Measurements from ENCODE around the gene ARRB1. TPM values are rescaled to one million over a fixed set of nuclear protein-coding genes. Genes with fewer than 3 reads are reported as not detected.
A peak's percentile ranks its signal among the peaks of the same experiment; 100 is the strongest.

Gene ARRB1
- total RNA-seq, 1 experiment from 2014 or later, result 44.6 TPM

DNA sequence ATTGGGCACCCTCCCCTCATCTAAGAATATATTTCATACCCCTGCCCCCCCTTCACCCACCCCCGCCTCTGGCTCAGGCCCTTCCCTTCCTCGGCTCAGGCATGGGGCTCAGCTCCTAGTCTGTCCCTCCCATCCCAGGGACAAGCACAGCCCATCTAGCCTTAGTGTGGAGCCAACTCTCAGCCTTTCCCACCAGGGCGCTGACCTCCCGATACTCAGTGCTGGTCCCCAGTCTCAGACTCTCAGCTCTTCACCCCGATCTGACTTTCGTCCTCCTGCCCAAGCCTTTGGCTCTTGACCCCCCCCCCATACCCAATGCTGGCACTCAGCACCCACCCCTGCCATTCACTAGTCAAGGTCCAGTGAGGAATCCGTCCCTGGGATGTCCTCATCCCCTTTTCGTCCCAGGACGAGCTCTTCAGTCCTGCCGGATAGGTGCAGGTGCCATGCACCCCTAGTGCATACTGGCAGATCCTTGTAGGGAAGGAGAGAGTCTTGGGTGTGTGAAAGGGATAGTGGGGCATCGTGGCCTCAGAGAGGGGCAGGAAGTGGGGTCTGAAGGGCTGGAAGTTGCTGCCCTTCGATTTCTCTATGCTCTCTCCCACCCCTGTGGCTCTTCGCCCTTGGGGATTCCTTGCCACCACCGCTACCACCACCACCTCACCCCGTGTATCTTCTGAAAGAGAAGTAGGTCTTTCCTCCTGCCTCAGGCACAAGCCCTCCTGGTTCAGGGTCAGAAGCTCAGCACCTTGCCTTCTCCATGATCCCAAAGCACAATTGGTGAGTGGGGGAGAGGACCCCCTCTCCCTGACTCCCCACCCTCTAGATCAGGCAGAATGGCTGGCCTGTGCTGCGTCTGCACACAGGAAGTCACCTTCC is 108.5 kb downstream of the ARRB1 start:
- in situ Hi-C loops (cut with HindIII; ENCODE audit: low sequenced_read_pairs), result no loop called here
- no peak for DNase-seq (ENCODE audit: low spot score)

- DNase-seq (ENCODE audit: low spot score), result no peak
- in situ Hi-C loops (cut with HindIII; ENCODE audit: low sequenced_read_pairs), result no loop called here
These were observed 109.4 kb downstream of the ARRB1 start for GRCh38 chr11:75241906-75242644.

- in situ Hi-C loops (cut with HindIII; ENCODE audit: low sequenced_read_pairs), result no loop called here
These were observed 110.2 kb downstream of the ARRB1 start for GRCh38 chr11:75241036-75241905.

GRCh38 chr11:75240311-75241035 is 111.0 kb downstream of the ARRB1 start, which contains the start of gene TPBGL:
Gene TPBGL, plus strand, starts transcription at chr11:75240774. Its CDS starts 276 bp downstream, at chr11:75241050.
- DNase-seq (ENCODE audit: low spot score), result no peak
- in situ Hi-C loops (cut with HindIII; ENCODE audit: low sequenced_read_pairs), result no loop called here

More at GRCh38 chr11:75241036-75241905, 110.2 kb downstream of the ARRB1 start:
- peak; percentile 53 for DNase-seq (ENCODE audit: low spot score)

DNA sequence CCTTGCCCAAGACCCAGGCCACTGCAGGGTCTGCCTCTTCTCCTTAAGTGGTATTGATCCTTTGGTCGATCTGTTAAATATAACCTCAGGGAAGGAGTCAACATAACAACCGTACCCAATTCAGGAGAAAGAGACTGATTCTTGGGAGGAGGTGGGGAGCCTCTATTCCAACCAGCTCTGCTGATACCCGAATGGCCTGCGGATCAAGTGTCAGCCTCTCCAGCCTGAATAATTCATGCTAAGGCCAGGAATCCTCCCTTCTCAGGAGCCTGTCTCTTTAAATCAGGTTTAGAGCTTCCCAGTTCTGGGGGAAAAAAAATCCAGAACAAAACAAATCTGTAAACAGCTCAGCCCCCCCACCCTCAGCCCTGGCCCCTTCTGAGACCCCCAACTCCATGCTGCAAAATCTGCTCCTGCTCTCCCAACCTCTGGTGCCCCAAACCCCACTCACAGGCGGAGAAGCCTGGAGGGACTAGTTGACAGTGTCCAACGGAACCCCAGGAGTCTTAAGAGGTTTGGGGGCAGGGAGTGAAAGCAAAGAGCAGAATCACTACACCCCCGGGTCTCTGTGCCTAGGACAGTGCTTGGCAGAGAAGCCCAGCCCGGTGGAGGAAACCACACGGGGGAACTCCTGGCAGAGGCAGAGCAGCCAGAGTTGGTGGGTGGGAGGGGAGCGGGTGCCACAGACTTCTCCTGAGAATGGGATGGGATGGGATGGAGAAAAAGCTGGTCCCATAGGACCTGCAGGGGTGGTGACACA is 111.8 kb downstream of the ARRB1 start:
- in situ Hi-C loops (cut with HindIII; ENCODE audit: low sequenced_read_pairs), result no loop called here
- DNase-seq (ENCODE audit: low spot score), result no peak

GRCh38 chr11:75238595-75239440 is 112.6 kb downstream of the ARRB1 start:
- DNase-seq (ENCODE audit: low spot score), result no peak
- in situ Hi-C loops (cut with HindIII; ENCODE audit: low sequenced_read_pairs), result no loop called here

- in situ Hi-C loops (cut with HindIII; ENCODE audit: low sequenced_read_pairs), result no loop called here
These were observed 114.4 kb downstream of the ARRB1 start for GRCh38 chr11:75237050-75237449.

GRCh38 chr11:75236062-75236461 is 115.4 kb downstream of the ARRB1 start:
- no peak for DNase-seq (ENCODE audit: low spot score)
- in situ Hi-C loops (cut with HindIII; ENCODE audit: low sequenced_read_pairs), result no loop called here

More at GRCh38 chr11:75237050-75237449, 114.4 kb downstream of the ARRB1 start:
- no peak for DNase-seq (ENCODE audit: low spot score)

GRCh38 chr11:75233754-75234172 is 117.7 kb downstream of the ARRB1 start:
- in situ Hi-C loops (cut with HindIII; ENCODE audit: low sequenced_read_pairs), result no loop called here
- DNase-seq (ENCODE audit: low spot score), result no peak

GRCh38 chr11:75230621-75231020 is 120.8 kb downstream of the ARRB1 start:
- in situ Hi-C loops (cut with HindIII; ENCODE audit: low sequenced_read_pairs), result no loop called here
- DNase-seq (ENCODE audit: low spot score), result no peak

DNA sequence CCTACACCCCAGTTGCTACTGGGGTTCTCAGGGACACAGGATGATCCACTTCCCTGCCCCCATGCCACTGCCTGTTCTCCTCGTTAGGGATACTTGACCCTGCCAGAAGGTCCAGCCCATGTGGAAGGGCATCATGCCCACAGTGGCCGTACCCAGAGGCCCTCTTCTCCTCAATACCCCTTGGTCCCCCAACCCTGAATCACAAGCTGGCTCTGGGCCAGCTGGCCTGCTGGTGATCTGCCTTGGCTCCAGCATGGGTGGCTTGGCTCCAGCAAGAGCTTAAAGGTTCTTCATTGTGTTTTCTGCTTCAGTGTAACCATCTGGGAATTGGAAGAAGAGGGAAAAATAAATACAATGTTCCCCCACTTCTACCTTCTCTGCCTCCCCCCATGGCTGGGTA is 122.0 kb downstream of the ARRB1 start:
- in situ Hi-C loops (cut with HindIII; ENCODE audit: low sequenced_read_pairs), result no loop called here
- DNase-seq (ENCODE audit: low spot score), result no peak

GRCh38 chr11:75225794-75226193 is 125.7 kb downstream of the ARRB1 start:
- no peak for DNase-seq (ENCODE audit: low spot score)
- in situ Hi-C loops (cut with HindIII; ENCODE audit: low sequenced_read_pairs), result no loop called here

- DNase-seq (ENCODE audit: low spot score), result no peak
- in situ Hi-C loops (cut with HindIII; ENCODE audit: low sequenced_read_pairs), result no loop called here
These were observed 127.4 kb downstream of the ARRB1 start for GRCh38 chr11:75223954-75224643.

DNA sequence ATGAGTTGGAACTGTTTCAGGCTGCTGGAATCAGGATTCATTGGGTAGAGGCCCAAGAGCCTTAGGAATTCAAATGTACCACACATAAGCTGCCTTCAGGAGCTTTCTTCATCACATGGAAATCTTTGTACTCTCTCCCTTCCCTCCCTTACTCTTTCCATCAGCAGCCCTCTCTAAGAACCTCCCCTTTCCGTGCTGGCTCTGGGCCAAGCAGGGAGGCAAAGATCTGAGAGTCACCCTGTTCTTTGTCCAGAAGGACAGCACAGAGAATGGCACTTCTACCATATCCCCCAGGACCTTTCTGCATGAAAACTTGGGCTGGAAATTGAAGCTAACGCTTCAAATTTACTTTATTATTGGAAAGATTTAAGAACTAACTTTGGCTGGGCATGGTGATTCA is 131.6 kb downstream of the ARRB1 start:
- in situ Hi-C loops (cut with HindIII; ENCODE audit: low sequenced_read_pairs), result no loop called here
- no peak for DNase-seq (ENCODE audit: low spot score)

DNA sequence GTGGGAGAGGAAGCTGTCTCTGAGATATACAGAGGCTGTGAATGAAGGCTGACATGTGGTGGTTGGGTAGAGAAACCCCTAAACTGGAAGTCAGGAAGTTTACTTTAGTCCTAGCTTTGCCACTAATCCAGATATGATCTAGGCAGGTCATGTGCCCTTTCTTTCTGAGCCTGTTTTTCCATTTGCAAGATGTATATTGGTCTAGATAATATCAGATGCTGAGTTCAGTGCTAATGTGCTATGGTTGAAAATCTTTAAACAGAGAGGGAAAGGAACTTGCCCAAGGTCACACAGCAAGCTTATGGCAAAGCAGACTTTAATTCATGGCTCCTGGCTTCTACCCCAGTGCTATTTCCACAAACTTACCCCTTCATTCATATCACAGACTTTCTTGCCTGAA is 136.6 kb downstream of the ARRB1 start:
- in situ Hi-C loops (cut with HindIII; ENCODE audit: low sequenced_read_pairs), result no loop called here
- DNase-seq (ENCODE audit: low spot score), result no peak

GRCh38 chr11:75214411-75214821 is 137.0 kb downstream of the ARRB1 start:
- in situ Hi-C loops (cut with HindIII; ENCODE audit: low sequenced_read_pairs), result no loop called here
- DNase-seq (ENCODE audit: low spot score), result peak; percentile 37
